Measurements from ENCODE around the gene WTIP. TPM values are rescaled to one million over a fixed set of nuclear protein-coding genes. Genes with fewer than 3 reads are reported as not detected.

WTIP gene
- total and polyA plus RNA-seq, 9 donors: 13.4 to 38.4 (median 29.5) TPM

DNA sequence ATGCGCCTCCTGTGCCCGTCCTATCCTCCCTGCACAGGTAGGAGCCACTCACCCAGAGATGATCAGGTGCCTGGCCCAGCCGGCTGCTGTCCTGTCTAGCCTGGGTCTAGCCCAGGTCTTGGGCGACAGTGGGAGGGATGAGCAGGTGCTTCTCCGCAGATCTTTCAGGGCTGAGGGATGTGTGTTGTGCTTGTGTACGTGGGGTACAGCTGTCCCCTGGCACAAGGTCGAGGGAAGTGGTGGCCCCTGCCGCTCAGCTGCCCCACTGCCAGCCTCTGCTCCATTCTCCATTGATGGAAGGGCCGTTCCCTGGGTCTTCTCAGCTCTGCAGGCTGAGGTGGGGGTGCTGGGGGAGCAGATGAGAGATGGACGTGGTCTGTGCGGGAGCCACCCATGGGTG, 13.0 kb downstream of the WTIP start:
- H3K9me3 ChIP-seq: no peaks in the 10 kb centered on the region
- H3K4me1 ChIP-seq (ENCODE audit: insufficient read depth): no peaks in the 10 kb centered on the region
- no peaks in the 10 kb centered on the region for H3K36me3 ChIP-seq
- TF ChIP-seq POLR2A (IDR thresholded peaks at IDR 0.05) (no peak), CTCF (IDR thresholded peaks at IDR 0.05) (no peak), EP300 (IDR thresholded peaks at IDR 0.05) (no peak)
- H3K4me3 ChIP-seq: no peak overlapping the region
- intact Hi-C loops (cut with DNase I): no loop called here
- DNase-seq: peak in 1 of 5 donors; percentile 22
- WGBS, 3 donors: 93 to 95% (median 94%) methylated on average over 11 of the region's 11 CpGs
- H3K27ac ChIP-seq: no peak overlapping the region
- no peaks in the 10 kb centered on the region for H3K27me3 ChIP-seq

- no peaks in the 10 kb centered on the region for H3K27me3 ChIP-seq
- H3K36me3 ChIP-seq: no peaks in the 10 kb centered on the region
- H3K27ac ChIP-seq: no peak overlapping the region
- H3K9me3 ChIP-seq: no peaks in the 10 kb centered on the region
- peak in 1 of 5 donors; percentile 16 for DNase-seq
- intact Hi-C loops (cut with DNase I): no loop called here
- WGBS, 3 donors: 83 to 87% (median 87%) methylated on average over 18 of the region's 18 CpGs
- no peak for TF ChIP-seq POLR2A (IDR thresholded peaks at IDR 0.05)
- no peak for TF ChIP-seq EP300 (IDR thresholded peaks at IDR 0.05)
- no peak for TF ChIP-seq CTCF (IDR thresholded peaks at IDR 0.05)
- H3K4me3 ChIP-seq: no peak overlapping the region
- H3K4me1 ChIP-seq (ENCODE audit: insufficient read depth): no peaks in the 10 kb centered on the region
Observed at GRCh38 chr19:34495416-34495815, 13.9 kb downstream of the WTIP start.

GRCh38 chr19:34497112-34497805, 15.7 kb downstream of the WTIP start:
- no peaks in the 10 kb centered on the region for H3K27me3 ChIP-seq

GRCh38 chr19:34499155-34499834, 17.7 kb downstream of the WTIP start:
- intact Hi-C loops (cut with DNase I): no loop called here
- Histone ChIP-seq H3K27me3 (no peaks in the 10 kb centered on the region), H3K4me3 (no peak overlapping the region), H3K9me3 (no peaks in the 10 kb centered on the region), H3K27ac (no peak overlapping the region), H3K36me3 (no peaks in the 10 kb centered on the region), H3K4me1 (ENCODE audit: insufficient read depth) (no peaks in the 10 kb centered on the region)
- peak in 2 of 5 donors; percentile 9 to 24 for DNase-seq
- TF ChIP-seq CTCF (IDR thresholded peaks at IDR 0.05) (no peak), POLR2A (IDR thresholded peaks at IDR 0.05) (no peak), EP300 (IDR thresholded peaks at IDR 0.05) (no peak)
- 82 to 88% (median 85%) methylated on average over 13 of the region's 13 CpGs for WGBS, 3 donors

More at GRCh38 chr19:34497112-34497805, 15.7 kb downstream of the WTIP start:
- H3K9me3 ChIP-seq: no peaks in the 10 kb centered on the region
- intact Hi-C loops (cut with DNase I): no loop called here
- 86 to 92% (median 92%) methylated on average over 15 of the region's 15 CpGs for WGBS, 3 donors
- H3K27ac ChIP-seq: no peak overlapping the region
- H3K4me1 ChIP-seq (ENCODE audit: insufficient read depth): no peaks in the 10 kb centered on the region
- no peak overlapping the region for H3K4me3 ChIP-seq
- TF ChIP-seq POLR2A (IDR thresholded peaks at IDR 0.05) (no peak), CTCF (IDR thresholded peaks at IDR 0.05) (no peak), EP300 (IDR thresholded peaks at IDR 0.05) (no peak)
- DNase-seq: peak in 1 of 5 donors; percentile 26
- no peaks in the 10 kb centered on the region for H3K36me3 ChIP-seq

Data from ovary (tissue), 9 donors.